CD4-positive, alpha-beta T cell treated with Interleukin-15 for 1 hour (primary cell): ENCODE results near the gene PRPF40B.
"Not testable (repeated sequence)": the region's sequence is repeated elsewhere in the genome, so short reads cannot be mapped to it uniquely, and the experiment has no call there.

Experiments used
- DNase-seq: peaks from one replicate; pipeline ENCODE4 v3.0.0-alpha.2; 2020

Gene PRPF40B

DNA sequence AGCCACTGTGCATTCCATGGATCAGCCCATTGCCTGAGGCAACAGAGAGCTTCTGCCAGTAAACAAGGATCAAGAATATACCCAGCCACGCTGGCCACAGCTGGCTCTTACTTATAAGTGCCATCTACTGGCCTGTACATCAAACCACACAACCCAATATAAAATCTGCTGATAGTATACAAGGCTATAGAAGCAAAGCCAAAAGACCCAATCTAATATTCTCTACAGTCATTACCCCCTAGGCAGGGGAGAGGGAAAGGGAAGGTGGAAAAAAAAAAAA is 13.5 kb upstream of the PRPF40B start:
- DNase-seq, result no peak

DNA sequence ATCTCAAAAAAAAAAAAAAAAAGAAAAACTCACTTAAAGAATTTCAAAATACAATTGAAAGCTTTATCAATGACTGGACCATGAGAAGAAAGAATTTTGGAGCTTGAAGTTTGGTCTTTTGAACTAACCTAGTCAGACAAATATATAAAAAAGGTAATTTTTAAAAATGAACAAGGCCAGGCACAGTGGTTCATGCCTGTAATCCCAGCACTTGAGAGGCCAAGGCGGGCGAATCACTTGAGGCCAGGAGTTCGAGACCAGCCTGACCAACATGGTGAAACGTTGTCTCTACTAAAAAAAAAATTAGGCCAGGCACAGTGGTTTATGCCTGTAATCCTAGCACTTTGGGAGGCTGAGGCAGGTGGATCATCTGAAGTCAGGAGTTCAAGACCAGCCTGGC is 12.6 kb upstream of the PRPF40B start:
- DNase-seq, result not testable (repeated sequence)

DNA sequence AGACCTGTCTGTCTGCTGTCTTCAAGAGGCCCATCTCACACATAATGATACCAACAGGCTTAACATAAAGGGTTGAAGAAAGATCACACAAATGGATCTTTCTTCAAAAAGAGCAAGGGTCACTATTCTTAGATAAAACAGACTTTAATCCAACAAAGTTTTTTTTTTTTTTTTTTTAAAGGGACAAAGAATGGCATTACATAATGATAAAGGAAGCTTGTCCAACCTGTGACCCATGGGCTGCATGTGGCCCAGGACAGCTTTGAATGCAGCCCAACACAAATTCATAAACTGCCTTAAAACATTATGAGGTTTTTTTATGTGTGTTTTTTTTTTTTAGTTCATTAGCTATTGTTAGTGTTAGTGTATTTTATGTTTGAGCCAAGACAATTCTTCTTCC is 11.2 kb upstream of the PRPF40B start:
- no peak for DNase-seq

DNA sequence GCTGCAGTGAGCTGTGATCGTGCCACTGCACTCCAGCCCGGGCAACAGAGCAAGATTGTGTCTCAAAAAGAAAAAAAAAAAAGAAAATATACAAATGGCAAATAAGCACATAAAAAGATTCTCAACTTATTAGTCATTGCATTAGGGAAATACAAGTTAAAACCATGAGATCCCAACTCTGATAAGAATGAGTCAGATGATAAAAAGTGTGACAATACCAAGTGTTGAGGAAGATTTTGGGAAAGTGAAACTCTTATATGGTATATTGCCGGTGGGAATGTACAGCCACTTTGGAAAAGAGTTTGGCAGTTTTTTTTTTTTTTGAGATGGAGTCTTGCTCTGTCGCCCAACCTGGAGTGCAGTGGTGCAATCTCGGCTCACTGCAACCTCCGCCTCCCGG is 7.6 kb upstream of the PRPF40B start:
- DNase-seq, result no peak

DNA sequence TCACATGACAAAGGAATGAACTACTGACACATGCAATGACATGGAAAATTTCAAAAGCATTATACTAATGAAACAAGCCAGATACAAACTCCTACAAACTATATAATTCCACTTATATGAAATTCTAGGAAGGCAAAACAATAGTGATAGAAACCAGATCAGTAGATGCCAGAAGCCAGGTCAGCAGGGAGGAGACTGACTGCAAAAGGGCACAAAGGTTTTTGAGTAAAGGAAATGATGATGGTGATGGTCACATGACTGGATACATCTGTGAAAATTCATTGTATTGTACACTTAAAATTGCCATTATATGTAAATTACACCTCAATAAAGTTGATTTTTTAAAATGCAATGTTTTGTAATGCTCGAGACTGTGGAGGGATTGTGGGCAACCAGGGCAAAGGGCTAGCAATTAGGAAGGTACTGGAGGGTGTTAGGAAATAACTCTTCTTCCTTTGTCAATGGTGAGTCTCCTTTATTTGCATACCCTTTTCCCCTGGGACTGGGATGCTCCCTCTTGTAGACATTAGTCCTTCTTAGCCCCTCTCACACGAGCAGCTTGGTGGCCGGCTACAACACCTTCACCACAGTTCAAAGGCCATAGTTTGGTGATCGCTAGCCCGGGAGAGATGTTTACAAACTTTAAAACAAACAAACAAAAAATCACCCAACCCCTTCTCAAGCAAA is 6.7 kb upstream of the PRPF40B start:
- DNase-seq, result no peak

DNA sequence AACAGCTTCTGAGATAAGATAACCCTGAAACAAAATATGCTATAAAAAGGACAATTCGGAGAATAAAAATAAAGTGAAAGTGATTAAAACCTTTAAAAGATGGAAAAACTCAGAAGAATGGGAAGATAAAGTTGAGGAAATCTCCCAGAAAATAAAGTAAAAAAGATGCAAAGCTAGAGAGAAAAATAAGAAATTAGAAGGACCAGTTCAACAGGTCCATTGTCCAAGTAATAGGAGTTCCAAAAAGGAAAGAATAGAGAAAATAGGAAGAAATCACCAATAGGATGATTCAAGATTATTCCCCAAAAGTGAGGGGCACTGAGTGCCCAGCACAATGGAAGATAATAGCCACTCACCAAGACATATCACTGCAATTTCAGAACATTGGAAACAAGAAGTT is 4.8 kb upstream of the PRPF40B start:
- DNase-seq, result no peak

DNA sequence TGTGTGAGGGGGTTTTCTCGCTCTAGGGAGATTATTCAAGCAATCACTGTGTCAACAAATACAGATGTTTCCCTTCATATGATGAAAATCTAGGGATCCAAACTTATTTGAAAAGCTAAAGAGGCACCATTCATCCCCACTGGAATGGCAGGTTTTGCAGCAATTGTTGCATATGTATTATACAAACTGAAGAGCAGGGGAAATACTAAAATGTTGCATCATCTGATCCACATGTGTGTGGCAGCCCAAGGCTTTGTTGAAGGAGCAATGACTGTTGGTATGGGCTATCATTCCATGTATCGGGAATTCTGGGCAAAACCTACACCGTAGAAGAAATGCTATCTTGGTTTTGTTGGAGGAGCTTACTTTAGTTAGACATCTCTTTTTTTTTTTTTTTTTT is 4.1 kb upstream of the PRPF40B start:
- DNase-seq, result no peak

DNA sequence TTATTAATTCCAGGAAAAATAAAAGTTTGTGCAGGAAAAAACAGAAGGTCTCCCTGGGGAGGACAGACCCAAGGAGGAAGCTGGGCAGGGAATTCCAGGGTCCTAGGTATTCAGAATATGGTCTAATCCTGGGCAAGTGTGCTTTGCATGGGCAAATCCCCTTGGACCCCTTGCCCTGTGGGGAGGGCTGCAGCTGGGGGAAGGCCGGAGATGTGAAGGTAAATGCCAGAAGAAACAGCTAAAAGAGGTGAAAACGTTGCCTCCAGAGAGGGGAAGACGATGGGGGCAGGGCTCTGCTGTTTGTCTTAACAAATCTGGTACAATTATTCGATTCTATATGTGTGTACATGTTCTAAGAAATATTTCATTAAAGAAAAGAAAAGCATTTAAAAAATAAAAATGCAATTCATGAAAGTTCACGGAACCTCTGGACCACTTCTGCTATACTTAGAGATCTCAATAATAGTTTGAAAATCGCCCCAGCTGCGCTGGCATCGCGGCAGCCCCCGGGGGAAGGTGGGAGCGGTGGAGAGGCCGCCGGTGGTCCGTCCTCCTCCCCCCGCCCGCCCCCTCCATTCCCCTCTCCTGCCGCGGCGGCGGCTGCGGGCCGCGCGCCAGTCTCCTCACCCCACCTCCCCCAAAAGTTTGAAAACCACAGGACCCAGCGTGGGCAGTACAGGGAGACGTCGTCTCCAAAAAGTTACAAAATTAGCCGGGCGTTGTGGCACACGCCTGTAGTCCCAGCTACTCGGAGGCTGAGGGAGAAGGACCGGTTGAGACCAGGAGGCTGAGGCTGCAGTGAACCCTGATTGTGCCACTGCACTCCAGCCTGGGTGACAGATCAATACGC is 1.5 kb upstream of the PRPF40B start:
- DNase-seq, result no peak

DNA sequence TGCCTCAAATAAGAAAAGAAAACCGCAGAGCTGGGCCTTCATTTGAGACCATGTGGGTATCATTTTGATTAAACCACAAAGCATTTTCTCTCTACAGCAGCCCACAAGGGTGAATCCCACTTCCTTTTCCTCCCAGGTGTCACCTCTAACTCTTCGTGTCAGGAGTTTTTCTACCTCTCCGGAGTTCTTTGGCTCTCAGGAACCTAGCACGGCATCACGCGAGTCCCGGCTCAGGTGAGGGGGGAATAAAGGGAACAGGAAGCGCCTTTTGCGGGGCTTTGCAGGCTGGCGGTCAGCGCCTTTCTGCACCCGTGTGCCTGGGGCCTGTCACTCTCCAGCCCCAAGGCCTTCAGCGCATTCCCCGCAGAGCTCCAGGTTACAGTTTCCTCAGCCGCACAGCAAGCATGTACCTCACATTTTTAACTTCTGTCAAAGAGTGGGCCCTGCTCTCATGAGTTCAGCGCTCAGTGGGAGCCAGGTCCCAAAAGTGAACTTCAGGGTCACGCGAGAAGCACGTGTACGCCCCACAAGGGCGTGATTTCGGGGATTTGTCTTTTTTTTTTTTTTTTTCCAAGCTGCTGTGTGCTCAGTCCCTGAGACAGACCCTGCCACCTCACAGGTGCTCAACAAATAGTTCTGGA is 740 bp upstream of the PRPF40B start:
- DNase-seq, result peak; percentile 37

DNA sequence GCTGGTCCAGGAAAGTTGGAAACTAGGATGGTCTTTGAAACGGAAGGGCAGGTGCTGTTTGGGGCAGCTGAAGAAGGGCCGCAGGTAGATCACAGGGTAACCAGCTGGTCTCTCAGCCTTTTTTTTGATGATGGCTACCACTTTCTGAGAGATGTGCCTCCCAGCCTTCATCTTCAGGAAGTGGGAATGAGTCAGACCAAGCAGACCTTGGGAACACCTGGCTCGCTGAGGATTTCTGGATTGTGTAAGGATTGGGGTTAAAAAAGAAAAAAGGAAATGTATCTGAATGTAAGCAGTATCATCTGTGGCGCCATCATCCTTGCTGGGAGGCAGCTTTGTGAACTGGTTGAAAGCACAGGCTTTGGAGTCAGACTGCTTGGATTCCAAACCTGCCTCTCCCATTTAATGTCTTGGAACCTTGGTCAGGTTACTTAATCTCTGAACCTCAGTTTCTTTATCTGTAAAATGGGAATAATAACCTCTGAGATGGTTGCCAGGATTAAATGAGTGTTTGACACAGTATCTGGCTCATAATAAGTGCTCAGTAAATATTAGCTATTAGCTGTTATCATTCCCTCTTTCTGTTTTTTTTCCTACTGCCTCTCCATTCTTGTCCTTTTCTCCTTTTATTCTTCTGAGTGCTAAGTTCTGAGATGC is 1.7 kb downstream of the PRPF40B start:
- no peak for DNase-seq

DNA sequence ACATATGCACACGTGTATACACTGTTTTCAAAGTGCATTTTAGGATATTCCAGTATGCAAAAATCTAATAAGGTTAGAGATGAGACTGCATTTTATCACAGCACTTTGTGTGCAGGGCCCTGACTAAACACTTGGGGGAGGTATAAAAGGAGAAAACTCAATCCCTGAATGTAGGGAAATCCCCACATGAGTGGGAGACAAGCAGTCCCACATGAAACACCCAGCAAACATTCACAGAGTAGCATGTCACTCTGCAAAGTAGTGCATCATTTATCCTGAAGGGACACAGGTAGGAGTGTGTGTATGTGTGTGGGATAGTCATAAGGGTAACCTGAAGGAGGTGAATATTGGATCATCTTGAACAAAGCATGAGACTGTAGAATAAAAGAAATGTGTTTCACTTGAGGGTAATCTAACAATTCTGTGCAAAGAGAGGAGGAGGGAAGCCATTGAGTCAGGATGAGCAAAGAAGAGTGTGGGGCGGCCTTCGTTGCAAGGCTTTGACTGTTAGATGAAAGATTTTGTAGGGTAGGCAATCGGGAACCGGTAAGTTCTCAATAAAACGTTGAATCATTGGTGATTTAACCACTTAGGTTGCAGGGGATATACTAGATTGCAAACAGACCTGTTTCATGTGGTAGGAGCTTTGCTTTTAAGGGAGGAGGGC is 2.9 kb downstream of the PRPF40B start:
- no peak for DNase-seq

DNA sequence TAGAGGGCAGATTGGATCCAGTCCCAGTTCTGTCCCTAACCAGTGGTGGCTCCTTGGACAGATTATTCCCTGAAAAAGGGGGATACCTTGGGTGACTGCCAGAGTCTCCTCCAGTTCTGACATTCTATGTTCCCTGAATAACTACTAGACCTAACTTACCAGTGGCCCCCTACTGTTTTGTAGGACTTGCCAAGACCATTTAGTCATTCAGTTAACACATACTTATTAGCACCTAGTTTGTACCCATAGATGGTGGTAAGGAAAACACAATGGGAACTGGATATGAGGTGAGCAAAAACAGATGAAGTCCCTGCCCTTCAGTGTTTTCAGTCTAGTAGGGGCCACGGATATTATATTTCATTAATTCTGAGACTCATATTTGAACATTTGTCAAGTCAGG is 3.5 kb downstream of the PRPF40B start:
- no peak for DNase-seq

DNA sequence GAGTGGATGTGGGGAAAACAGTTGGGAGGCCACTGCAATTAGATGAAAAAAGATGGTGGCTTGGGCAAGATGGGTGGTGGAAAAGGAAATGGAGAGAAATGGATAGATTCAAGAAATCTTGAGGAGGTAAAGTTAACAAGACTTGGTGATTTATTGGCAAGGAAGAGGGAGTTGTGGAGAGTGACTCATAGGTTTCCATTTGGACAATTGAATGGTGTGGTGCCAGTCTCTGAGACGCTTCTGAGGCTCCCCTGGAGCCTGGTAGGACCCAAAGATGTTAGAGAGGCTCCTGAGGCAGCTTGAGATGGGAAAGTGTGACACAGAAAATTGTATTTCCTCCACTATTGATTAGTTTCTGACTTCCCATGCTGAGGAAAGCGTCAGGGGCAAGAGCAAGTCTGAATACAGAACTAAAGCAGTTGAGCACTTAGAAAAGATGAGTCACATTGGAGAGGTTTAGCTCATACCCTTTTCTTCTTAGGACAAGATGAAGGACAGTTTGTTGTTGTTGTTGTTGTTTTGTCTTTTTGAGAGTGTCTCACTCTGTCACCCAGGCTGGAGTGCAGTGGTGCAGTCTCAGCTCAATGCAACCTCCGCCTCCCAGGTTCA is 4.5 kb downstream of the PRPF40B start:
- no peak for DNase-seq

DNA sequence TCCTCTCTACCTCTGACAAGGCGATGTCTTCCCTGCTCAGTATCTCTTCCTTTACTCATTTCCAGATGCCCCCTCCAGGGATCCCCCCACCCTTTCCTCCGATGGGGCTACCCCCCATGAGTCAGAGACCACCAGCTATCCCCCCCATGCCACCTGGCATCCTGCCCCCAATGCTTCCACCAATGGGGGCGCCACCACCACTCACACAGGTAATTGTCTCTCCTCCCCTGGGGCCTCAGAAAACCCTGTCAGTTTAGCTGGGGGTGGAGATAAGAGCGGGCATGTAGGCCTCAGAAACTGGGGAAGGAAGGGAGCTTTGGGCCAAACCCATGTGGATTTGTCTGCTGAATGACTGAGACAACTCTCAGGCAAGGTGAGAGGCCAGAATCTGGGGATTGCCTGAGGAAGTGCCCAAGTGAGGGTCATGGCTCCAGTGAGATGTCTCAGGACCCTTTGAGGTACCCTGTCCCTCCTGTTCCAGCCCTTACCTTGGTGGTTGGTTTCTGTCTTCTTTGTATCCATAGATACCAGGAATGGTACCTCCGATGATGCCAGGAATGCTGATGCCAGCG is 8.1 kb downstream of the PRPF40B start:
- DNase-seq, result no peak

DNA sequence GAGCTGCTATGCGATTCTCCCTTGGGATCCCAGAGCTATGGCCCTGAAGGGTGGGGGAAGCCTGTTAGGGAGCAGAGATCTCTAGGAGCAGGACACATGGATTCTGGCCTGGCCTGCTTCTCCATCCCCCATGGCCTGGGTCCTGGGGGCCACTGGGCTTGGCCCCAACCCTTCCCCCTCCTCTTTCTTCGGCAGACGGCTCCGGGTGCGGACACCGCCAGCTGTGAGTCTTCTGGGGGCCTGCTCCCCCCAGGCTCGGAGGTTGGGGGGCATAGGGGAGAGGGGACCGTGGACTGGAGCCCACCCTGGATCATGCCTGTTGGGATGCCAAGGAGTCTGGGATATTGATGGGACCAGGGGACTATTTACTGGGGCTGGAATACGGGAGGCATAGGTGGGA is 9.0 kb downstream of the PRPF40B start:
- DNase-seq, result no peak

DNA sequence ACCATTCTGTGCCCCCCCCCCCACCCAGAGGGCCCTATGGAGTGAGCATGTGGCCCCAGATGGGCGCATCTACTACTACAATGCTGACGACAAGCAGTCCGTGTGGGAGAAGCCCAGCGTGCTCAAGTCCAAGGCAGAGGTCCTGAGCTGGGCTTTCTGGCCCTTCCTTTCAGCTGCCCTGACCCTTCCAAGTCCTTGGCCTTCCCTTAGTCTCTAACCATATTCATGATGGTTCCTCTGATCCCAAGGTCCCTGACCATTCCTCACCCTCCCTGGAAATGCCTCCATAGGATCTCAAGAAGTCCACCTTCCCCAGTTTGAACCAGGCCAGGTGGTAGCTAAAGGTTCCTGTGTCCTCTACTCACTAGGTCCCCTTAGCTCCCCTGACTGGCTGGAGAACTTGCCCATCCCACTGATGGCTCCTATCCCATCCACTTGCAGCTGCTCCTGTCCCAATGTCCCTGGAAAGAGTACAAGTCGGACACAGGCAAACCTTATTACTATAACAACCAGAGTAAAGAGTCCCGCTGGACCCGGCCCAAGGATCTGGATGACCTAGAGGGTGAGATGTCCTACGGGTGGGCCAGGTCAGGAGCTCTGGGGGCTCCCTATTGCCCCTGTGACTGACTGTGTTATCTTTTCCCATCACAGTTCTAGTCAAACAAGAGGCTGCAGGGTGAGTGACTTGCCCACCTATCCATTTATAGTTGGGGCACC is 9.8 kb downstream of the PRPF40B start:
- DNase-seq, result no peak

DNA sequence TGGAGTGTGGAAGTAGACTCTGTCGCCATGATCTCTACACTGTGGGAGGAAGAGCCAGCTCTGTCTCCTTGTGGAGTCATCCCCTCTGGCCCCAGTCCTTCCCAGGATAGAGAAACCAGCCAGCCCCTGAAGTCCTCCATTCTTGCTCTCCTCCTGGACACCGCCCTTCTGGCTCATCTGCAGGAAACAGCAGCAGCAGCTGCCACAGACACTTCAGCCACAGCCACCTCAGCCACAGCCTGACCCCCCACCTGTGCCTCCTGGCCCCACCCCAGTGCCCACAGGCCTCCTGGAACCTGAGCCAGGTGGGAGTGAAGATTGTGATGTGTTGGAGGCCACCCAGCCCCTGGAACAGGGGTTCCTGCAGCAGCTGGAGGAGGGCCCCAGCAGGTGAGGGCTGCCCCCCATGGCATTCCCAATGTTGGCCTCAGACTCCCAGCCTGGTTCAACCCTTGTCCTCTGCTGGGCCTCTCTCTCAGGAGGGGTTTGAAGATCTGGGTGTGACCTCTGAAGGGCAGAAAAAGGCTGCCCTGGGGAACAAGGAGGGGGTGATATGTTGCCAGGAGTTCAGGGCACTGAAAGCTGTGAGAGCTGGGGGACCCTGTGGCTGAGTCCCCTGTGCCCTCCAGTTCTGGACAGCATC is 10.5 kb downstream of the PRPF40B start:
- DNase-seq, result no peak

DNA sequence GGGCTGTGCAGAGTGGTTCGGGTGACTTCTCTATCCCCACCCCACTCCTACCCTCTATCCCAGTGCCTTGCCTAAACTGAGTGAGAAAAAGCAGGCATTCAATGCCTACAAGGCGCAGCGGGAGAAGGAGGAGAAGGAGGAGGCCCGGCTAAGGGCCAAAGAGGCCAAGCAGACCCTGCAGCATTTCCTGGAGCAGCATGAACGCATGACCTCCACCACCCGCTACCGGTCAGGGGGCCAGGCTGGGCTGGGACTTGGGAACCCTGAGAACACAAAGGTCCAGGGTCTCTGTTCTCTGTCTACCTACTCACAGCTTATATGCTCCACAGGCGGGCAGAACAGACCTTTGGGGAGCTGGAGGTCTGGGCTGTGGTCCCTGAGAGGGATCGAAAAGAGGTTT is 11.7 kb downstream of the PRPF40B start:
- no peak for DNase-seq

DNA sequence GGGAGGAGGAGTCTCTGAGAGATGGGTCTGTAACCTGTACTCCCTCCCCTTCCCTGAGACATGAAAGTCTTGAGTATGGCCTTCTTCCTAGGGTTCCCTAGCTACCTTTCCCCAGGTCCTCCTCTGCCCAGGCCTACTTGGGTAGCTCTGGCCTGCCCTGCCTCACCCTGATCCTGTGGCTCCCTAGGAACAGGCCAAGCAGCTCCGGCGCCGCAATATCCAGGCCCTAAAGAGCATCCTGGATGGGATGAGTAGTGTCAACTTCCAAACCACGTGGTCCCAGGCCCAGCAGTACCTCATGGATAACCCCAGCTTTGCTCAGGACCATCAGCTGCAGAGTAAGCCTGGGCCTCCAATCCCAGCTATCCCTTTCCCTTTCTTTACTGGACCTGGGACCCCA is 12.3 kb downstream of the PRPF40B start:
- no peak for DNase-seq

DNA sequence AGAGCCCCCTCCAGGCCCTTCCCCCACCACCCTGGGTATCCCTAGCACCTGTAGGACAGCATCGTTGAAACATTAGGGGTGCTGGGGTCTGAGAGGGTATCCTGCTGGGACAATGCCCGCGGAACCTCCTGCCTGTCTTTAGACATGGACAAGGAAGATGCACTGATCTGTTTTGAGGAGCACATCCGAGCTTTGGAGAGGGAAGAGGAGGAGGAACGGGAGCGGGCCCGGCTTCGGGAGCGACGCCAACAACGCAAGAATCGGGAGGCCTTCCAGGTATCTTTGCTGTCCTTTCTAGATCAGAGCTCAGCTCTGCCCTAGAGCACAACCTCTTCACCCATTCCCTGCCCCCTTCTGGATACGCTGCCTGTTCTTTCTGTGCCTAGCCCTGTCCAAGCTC is 13.2 kb downstream of the PRPF40B start:
- DNase-seq, result no peak
